GM18508 (cell line): ENCODE measurements around the gene PTK7.
"Not testable (repeated sequence)": the region's sequence is repeated elsewhere in the genome, so short reads cannot be mapped to it uniquely, and the experiment has no call there.

Experiments
- ATAC-seq: cut with Tn5 transposase; IDR thresholded peaks from one replicate; pipeline ENCODE4 v1.9.1; 2021; ENCODE audit warnings: moderate number of reproducible peaks; ENCODE audit not compliant: insufficient read depth, unreplicated experiment

Gene PTK7

DNA sequence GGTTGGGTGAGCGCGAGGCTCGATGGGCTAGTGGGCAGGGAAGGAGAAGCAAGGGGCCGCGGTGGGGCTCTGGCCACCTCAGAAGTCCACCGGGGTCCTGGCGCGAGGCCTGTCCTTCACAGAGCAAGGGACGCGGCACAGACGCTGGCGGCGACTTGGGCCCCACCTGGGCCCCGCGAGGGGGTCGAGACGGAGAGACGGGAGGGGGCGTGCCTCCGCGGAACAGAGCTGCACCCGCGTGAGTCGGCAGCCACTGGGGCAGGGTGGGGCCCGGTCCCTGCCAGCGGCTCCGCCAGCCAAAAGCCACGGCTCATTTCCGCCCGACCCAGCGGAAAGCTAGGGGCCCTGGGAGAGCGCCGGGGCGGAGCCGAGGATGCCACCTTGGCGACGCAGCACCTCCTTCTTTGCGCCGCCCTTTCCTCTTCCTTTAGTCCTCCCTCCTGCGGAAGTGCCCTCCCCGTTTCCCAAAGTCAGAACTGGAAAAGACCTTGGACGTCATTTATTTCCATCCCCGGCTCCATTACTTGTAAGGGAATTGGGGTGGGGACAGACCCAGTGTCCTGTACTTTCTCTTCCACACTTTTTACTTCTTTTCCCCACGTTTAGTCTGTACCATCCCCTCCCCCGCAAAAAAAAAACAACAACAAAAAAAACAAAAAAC, 22.4 kb upstream of the PTK7 start, which contains the start of gene CUL7:
Gene CUL7 (minus strand): TSS at position 307 of the 661 bp plus-strand sequence. CDS start 1,063 bp downstream, outside the sequence.
- peak; percentile 46 for ATAC-seq

DNA sequence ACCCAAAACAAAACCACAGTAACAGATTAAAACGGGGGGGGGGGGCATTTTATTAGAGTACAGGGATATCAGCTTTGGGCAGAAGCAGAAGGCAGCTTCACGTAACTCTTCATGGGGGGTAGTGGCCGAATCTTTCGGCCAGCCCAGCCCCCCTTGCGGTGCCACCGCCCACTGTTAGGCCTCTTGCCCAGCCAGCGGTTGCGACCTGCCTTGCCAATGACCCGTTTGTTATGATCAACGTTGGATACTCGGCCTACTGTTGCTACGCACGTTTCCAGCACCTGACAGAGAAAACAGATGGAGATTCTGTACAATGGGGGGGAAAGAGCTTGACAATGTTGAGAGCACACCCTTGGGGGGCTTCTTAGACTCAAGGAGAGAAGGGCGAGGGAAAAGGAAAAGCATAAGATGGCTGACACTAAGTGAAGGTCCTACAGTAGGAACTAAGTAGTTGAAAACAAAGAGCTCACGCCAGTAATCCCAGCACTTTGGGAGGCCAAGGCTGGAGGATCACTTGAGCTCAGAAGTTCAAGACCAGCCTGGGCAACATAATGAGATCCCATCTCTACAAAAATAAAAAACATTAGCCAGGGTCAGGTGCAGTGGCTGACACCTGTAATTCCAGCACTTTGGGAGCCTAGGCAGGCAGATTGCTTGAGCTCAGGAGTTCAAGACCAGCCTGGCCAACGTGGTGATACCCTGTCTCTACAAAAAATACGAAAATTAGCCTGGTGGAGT, 21.7 kb upstream of the PTK7 start:
- no peak for ATAC-seq

DNA sequence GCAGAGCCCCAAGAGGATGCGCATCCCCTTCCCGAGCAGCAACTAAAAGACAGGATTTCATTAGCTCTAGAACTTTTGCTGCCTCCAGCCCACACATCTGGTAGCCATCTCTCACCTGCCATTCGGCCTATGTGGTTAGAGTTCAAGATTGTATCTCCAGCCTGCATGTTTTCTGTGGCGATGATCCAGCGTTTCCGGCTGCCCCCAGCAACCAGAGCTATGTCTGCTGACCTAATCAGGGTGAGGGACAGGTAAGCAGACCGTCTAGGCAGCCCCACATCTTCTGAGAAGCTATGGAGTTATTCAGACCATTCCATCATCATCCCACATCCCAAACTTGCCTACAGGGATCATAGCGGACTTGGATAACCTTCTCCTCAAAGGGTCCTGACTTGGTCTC, 20.1 kb upstream of the PTK7 start:
- no peak for ATAC-seq

DNA sequence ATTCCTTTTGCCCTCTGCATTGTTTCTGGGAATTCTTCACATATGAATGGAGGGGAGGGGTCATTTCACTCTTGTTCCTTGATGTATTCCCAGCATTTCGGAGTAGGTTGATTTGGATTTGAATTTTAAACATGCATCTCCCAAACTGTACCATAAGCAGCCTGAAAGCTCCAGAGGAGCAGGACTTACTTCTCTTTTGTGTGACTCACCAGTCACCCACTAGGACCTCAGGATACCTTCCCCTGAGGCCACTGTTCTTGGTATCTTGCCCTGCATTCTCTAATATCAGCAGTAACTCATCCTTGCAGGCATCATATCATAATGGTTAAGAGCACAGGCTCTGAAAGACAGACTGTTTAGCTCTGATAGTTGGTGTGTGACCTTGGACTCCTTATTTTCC, 17.6 kb upstream of the PTK7 start:
- no peak for ATAC-seq

DNA sequence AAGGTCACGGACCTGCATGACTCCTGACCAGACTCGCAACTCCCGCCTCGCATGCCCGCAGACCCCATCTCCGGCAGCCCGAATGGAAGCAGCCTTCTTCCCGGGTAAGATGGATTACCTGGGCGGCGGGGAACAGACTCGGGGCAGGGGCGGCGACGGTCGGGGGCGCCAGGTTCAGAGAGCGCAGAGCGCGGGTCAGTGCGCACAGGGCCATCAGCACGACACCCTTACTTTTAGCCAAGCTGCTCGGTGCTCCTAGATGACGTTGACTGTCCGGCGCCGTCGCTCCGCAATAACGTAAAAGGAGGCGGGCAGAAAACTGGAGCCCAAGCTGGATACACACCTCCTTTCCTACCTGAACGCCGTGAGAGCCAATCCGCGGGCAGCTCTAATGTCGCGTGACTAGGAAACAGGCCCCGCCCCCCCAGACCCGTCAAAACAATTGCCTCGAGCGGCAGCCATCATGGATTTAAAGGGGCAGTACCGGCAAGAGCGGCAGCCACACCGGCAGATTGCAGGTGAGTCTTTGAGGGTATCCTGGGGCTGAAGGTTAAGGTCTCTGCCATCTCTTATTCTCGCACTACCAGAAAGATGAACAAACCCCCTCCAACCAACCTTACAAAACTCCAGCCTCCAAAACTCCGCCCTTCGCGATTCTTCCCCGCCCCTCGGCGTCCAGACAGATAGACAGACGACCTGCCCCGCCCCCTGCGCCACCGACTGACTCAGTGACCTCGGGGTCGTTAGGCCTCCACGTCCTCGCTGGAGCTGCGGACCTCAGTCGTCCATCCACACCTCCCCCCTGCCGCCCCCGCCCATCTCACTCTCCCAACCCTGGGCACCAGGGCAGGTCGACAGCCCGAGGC, 16.7 kb upstream of the PTK7 start, which contains the start of the genes KLC4 and MRPL2:
Gene KLC4 (plus strand): TSS at position 464 of the 866 bp plus-strand sequence. CDS start 1,705 bp downstream, outside the sequence.
Gene MRPL2 (minus strand): TSS at position 267 of the 866 bp plus-strand sequence. CDS start 53 bp downstream, at position 214.
- ATAC-seq, result peak; percentile 44

DNA sequence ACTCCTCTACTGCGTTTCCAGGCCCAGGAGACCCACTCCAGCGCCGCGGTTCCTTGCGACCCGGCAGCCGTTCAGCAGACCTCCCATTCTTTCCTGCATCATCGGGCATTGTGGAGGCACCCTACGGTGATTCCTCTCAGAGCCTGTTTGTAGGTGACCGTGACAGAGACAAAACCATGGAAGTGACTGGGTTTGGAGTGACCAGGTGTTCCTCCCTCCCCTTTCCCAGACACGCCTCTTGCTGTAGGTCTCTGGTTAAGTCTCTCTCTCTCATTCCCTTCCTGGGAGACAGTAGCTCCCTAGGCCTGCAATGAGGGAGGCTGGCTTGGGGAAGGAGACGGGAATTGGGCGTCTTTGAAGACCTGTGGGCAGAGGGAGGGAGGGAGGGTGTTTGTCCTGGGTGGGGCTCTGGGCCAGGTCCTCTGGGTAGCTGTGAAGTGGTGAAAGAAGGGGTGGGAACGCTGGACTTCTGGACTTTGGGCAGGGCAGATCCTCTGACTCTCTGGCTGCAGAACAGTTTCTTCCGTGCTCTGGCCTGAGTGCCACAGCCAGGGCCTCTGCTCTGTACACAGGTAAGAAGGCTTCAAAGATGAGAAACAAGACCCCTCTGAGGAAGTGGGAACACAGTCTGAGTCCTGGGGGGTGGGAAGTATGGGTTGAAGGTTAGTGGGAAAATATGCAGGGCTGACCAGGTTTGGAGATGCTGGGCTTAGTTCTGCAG, 15.9 kb upstream of the PTK7 start:
- ATAC-seq, result no peak

GRCh38 chr6:43060755-43061633, 15.1 kb upstream of the PTK7 start:
- no peak for ATAC-seq

DNA sequence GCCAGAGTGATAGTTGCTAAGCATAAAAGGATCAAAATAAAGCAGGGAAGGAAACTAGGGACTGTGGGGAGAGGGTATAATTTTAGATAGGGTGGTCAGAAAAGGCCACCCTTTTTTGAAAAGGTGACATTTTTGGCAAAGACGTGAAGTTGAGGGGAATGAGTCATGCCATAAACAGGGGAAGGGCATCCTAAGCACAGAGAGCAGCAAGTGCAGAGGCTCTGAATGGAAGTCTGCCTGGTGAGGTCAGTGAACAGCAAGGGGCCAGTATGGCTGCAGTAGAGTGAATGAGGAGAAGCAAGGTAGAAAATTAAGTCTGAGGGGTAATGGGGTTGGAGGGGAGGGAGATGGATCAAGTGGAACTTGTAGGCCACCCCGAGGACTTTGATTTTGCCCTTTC, 14.3 kb upstream of the PTK7 start:
- ATAC-seq, result no peak

DNA sequence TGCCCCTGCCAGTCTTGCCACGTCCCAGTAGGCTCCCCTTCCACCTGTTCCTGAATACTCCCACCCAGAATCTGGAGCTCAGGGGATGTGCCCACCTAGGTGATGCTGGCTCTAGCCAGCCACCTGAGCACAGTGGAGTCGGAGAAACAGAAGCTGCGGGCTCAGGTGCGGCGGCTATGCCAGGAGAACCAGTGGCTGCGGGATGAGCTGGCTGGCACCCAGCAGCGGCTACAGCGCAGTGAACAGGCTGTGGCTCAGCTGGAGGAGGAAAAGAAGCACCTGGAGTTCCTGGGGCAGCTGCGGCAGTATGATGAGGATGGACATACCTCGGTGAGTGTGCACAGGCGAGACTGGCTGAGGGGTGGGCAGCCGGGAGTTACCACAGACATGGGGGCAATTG, 13.3 kb upstream of the PTK7 start:
- ATAC-seq, result no peak

DNA sequence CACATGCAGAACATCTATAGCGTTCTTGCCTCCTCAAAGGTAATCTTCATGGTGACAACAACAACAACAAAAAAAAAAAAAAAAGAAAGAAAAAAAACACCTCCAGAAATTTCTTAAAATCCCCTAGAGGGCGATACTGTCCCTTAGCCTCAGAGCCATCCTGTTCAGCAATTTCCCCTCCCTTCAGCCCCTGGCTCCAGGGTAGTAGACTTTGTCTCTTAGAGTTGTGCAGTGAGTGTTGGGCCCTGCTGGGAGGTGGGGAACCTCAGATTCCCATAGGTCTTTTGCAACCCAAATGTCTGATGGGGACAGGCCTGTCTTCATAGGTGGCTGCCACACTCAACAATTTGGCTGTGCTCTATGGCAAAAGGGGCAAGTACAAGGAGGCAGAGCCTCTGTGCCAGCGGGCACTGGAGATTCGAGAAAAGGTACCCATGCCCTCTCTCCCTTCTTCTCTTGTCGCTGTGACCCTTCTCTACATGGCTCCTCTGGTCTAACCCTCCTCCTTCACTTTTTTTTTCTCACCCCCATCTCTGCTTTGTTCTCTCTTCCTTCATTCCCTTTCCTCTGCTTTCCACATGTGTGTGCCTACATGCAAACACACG, 6.0 kb upstream of the PTK7 start:
- no peak for ATAC-seq

GRCh38 chr6:43074847-43075669, 1.1 kb upstream of the PTK7 start:
- ATAC-seq, result no peak

DNA sequence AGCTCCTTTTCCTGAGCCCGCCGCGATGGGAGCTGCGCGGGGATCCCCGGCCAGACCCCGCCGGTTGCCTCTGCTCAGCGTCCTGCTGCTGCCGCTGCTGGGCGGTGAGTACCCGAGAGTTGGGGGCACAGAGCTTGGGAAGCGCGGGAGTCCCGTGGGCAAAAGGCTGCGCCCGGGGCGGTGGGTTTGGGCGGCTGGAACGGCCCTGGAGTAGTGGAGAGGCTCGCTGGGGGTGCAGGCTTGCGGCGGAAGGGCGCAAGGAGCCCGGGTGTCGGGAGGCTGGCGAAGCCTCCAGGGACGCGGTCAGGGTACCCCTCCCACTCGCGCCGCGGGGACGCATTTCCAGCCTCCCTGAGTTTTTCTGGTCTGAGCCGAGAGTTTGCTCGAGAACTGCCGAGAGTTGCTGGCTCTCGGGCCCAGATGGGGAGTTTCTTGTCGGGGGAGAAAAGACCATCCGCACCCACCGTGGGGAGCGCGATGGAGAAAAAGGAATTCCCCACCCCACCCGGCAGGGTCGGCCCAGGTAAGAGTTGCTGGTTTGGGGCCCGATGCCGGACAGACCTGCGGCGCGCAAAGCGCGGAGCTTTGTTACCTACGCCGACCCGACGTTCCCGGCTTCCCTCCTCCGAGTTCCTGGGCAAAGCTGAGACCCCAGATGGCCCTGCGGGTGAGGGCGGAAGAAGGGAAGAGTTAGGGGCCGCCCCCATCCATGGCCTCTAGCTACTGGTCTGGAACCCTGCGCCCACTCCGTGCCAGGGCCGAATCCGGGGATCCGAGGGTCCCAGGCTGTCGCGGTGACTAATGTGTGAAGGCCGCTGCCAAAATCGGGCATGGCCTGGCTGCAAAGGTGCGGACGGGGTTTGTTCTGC, 584 bp downstream of the PTK7 start:
- ATAC-seq, result no peak

- no peak for ATAC-seq
These were observed 1.3 kb downstream of the PTK7 start for GRCh38 chr6:43077333-43077809.

- no peak for ATAC-seq
These were observed 1.9 kb downstream of the PTK7 start for GRCh38 chr6:43077981-43078511.

DNA sequence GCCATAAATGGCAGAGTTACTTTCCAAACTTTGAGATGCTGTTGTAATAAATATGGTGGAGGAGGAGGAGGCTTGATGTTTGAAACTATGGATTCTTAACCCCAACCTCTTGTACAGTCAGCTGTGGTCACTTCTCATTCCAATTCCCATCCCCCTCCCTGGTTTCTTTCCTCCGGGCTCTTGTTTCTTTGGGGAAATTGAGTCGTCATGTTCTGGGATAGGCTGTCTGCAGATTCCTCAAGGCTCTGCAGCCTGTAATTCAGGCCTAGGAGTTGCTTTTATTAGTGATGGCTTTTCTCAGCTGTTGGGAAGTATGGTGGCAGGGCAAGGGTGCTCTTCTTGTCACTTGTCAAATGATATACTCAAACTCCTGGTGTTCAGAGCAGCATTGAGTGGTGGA, 2.6 kb downstream of the PTK7 start:
- ATAC-seq, result no peak

DNA sequence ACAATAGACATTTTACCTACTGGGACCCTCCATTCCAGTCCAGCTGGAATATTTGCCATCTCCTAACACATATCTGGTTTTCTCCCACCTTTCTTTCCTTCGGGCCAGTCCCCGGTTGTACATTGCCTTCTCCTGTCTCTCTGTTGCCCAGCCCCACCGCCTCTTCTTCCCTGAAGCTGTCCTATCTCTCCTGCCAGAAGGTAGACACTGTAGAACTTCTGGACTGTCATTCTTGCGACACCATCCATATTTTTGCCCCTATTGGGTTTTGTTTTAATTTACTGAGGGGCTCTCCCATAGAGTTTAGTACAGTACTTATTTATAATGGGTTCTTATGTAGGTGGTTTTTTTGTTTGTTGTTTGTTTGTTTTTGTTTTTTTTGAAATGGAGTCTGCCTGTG, 4.9 kb downstream of the PTK7 start:
- no peak for ATAC-seq

GRCh38 chr6:43081922-43082321, 5.8 kb downstream of the PTK7 start:
- ATAC-seq, result not testable (repeated sequence)
